Fibroblast of skin of right quadriceps (primary cell): ENCODE data around the gene CREM.

Experiments used
- DNase-seq: peaks from one replicate; pipeline ENCODE4 v3.0.0-alpha.2; 2013

The CREM gene

DNA sequence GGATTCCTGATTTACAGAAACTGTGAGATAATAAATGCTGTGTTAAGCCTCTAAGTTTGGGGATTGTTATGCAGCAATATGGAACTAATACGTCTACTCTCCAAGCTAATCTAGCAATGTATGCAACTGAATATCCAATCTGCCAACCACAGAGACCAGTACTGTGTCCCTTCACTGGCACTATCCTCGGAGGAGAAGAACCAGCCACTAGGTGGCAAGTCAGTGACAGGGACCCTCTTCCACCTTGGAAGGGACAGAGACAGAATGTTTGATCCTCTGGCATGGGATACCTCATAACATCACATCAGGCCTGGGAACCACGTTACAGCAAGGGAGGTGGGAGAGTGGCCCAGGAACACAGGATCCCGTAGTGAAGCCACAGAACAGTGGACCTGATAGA, 96.4 kb downstream of the CREM start:
- DNase-seq: no peak

DNA sequence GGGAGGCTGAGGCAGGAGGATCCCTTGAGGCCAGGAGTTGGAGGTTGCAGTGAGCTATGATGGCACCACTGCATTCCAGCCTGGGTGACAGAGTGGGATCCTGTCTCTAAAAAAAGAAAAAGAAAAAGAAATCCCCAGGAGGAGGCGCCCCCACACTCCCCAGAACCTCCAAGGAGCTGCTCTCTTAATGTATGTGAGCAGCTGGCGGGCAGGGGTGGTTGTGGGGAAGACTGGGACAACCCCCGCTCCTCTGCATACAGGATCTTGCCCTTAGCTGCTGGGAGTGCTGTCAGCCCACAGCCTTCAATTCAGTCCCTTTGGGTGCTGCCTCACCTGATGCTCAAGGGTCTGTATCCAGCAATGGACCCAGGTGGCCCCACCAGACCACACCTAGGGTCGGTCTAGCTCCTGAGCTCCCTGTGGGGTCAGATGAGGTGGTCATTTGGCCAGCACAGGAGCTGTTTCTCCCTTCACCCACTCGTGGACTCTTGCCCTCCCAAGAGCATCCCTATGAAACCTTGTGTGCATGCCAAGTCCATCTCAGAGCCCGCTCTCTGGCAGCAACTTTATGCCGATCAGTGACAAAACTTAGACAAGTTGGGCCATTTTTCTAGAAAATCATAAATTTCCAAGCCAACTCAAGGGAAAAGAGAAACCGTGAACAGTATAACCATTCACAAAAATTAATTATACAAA, 97.5 kb downstream of the CREM start:
- DNase-seq: no peak

DNA sequence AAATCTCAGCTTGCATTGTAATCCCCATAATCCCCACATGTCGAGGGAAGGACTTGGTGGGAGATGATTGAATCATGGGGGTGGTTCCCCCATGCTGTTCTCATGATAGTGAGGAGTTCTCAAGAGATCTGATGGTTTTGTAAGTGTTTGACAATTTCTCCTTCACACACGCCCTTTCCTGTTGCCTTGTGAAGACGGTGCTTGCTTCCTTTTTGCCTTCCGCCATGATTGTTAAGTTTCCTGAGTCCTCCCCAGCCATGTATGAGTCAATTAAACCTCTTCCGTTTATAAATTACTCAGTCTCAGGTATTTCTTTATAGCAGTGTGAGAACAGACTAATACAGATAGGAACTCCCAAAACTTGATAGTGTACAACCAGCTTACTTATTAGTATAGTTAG, 98.6 kb downstream of the CREM start:
- no peak for DNase-seq

DNA sequence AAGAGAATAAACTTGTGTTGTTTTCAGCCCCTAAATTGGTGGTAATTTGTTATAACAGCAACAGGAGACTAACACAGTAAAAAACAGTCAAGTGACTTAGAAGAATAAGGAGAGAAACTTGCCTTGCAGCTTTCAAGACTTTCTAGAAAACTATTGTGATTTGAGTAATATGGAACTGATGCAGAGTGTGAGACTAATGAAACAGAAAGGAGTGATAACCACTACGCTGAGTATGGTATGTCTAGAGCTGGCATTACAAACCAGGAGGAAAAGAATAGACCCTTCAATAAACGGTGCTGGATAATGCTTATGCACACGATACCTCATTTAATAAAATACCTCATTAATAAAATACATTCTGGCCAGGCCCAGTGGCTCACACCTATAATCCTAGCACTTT, 99.9 kb downstream of the CREM start:
- DNase-seq: no peak

DNA sequence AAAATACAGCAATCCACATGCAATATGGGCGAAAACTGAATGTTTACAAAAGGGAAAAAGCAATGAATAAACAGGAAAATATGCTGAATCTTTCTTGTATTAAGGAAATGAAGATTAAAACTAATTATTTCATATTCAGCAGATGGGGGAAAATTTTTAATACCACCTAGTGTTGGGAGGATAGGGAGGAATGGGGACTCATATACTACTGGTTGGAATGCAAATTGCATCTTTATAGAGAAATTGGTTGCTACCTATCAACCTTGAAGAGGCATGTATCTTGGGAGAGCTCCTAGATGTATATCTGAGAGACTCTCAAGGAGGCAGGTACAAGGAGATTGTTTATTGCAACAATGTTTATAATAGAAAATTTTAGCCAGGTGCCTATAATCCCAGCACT, 101.4 kb downstream of the CREM start:
- DNase-seq: no peak

DNA sequence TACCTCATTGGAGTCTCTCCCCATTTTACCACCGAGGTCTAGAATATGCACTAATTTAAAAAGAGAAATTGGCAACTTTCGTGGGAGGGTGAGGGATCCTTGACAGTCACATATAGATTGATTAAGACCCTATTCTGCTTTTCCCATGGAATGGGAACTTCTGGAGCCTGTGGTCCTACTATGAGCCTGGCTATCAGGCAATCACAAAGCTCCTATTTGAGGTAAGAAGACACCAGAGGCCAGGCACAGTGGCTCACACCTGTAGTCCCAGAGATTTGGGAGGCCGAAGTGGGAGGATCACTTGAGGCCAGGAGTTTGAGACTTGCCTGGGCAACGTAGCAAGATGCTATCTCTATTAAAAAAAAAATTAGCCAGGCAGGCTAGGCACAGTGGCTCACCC, 105.0 kb downstream of the CREM start:
- no peak for DNase-seq

DNA sequence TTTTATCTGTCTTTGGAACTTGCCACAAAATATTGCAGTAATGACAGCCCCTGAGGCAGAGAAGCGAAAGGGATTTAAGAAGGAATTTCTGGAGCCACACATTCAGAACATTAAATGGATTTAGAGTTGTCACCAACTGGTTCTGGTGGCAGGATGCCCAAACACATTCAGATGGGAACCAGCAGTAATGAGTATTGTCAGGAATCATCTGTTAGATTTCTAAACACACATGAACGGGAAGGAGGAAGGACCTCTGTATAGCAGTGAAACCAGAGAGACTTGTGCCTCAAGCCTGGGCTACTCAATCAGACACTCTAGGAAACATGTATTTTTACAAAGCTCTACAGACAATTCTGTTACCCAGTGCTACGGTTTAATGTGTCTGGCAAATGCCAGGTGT, 105.9 kb downstream of the CREM start:
- DNase-seq: peak; percentile 61

DNA sequence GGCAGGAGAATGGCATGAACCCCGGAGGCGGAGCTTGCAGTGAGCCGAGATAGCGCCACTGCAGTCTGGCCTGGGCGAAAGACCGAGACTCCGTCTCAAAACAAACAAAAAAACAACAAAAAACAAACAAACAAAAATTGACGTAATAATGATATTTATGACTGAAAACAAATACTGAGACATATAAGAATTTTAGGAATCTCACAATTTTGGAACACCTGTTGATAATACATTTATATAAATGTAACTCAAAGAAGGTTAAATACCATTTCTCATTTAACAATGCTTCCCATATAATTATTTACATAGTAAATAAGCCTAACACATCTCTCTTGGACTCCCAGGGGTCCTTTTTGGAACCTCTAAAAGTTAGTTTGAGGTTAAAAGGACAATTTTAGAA, 107.4 kb downstream of the CREM start:
- DNase-seq: no peak

DNA sequence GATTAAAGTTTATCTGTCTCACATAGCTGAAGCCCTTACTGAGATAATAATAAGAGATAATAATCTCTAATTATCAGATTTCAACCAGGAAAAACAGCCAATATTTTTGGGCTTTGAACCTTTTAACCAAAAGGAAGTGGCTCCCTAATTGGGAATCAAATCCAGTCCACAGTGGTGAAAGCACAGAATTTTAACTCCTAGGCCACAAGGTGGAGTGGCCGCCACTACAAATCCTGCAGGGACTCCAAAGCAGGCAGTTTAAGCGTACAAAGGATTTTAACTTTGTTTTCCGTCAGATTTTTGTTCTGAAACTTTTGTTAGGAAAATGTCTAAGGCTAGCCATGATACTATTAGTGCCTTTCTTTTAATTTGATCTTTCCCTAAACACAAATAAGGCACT, 110.1 kb downstream of the CREM start:
- DNase-seq: no peak

DNA sequence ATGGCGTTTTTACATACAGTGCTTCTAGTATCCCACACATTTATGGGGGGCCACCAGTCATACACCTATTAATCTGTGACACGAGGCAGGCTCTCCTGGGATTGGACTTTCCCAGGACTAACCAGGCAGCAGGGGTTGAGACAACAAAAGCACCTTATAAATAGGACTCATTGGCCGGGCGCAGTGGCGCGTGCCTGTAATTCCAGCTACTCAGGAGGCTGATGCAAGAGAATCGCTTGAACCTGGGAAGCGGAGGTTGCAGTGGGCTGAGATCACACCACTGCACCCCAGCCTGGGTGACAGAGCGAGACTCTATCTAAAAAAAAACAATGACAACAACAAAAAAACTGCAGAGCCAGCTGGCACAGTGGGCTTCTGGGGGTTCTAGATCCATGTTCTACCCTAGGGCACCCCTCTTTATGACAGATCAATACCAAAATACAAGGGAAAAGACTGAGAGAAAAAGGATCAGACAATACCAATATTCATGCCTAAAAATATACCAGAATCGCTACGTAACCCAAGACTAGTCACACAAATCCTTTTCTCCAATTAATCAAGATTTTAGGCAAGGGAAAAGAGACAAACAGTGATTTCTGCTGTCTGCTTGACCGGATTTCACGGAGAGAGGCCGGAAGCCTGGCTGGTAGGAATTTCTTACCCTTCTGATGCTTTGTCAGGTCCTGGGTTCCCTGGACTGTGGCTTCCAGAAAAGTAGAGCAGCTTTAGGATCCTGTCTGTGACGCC, 111.3 kb downstream of the CREM start:
- no peak for DNase-seq

DNA sequence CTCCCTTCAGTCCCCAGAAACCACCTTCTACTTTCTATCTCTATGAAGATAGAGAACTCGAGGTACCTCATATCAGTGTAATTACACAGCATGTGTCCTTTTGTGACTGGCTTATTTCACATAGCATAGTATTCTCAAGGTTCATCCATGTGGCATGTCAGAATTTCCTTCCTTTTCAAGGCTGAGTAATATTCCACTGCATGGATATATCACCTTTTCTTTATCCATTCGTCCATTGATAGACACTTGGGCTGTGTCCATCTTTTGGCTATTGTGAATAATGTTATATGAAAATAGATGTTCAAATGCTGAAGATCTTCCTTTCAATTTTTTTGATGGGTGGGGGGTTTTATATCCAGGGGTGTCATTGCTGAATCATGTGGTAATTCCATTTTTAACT, 117.9 kb downstream of the CREM start:
- DNase-seq: no peak

DNA sequence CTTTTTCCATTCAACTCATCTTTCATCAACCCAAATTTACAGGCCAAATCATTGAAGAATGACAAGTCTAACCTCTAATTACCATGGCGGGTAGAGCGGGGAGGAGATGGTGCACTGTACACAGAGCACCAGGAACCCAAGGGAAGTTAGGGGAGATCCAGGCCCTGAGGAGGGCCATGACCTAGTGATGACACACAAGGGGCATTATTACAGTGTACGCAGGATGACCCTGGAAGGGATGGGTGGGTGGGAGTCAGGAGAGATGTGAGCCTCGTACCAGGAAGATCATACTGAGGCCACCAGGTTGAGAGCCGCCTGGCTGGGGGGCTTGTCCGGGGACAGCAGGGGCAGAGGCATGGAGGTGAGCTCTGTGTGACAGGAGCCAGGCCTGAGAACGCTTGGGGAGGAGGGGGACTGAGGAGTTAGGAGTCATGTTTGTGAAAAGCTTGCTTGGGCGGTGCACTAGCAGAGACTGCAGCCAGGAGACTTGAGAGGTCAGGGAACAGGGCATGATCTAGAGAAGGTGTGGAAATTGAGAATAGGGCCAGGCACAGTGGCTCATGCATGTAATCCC, 120.2 kb downstream of the CREM start:
- no peak for DNase-seq

DNA sequence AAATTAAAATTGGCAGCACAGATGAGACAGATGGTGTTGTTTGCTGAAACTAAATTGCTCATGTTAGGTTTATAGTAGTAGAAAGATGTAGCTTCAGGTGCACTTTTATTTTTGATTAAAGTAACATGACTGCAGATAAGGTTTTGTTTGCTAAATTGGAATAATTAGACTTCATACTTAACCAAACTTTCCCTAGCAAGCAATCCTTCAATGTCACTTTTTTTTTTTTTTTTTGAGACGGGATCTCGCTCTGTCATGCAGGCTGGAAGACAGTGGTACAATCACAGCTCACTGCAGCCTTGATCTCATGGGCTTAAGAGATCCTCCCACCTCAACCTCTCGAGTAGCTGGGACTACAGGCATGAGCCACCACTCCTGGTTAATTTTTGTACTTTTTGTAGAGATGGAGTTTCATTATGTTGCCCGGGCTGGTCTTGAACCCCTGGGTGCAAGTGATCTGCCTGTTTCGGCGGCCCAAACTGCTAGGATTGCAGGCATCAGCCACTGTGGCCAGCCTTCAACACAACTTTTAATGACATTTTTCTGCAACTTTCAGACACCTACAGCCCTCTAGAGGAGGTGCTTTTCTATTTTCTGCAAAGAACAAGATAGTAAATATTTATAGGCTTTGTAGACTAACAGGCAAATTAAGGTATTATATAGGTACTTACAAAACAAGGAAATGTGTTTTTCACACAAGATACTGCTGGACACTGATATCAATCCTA, 124.9 kb downstream of the CREM start:
- DNase-seq: no peak

DNA sequence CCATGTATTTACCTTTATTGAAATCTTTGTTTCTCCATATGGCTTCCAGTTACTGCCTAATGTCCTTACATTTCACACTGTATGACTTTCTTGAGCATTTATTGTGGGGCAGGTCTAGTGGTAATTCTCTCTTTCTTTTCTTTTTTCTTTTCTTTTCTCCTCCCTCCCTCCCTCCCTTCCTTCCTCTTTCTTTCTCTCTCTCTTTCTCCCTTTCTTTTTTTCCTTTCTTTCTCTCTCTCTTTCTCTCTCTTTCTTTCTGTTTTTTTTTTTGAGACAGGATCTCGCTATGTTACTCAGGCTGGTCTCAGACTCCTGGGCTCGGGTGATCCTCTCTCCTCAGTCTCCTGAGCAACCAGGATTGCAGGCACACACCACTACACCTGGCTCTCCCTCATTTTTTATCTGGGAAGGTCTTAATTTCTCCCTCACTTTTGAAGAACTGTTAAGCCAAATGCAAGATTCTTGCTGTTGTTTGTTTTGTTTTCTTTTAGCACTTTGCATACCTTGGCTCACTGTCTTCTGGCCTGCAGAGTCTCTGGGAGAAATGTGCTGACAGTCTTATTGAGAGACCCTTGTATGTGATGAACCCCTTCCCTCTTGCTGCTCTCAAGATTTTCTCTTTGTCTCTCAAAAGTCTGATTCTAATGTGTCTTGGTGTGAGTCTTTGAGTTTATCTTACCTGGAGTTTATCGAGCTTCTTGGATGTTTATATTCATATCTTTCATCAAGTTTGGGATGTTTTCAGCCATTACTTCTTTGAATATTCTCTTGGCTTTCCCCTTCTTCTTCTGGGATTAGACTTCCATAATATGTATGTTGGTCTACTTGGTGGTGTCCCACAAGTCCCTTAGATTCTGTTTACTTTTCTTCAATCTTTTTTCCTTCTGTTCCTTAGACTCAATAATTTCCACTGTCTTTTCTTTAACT, 130.7 kb downstream of the CREM start:
- DNase-seq: no peak

DNA sequence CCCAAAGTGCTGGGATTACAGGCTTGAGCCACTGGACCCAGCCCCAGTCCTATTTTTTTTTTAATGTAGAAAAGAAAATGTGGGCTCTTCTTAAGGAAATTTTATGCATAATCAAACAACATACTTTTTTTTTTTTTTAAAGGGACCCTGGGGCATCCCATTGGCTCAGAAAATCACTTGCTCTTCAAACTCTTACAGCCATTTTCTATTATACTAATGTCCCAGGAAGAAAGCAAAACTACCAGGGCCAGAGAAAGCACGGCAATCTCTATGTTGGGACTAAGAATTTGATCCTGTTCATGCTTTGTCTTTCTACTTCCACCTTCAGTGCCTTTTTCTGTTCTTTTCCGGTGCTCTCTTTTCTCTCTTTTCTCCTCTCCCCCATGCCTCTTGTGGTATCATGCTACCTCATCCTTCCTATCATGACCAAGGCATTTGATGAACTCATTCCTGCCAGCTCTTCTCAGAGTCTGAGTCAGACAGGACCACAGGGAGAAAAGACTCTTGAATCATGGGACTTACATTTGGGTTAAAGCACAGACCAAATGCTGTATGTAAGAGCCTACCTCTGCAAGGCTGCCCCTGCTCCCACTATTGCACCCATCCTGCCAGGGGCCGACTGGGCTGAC, 133.2 kb downstream of the CREM start:
- DNase-seq: peak; percentile 94

DNA sequence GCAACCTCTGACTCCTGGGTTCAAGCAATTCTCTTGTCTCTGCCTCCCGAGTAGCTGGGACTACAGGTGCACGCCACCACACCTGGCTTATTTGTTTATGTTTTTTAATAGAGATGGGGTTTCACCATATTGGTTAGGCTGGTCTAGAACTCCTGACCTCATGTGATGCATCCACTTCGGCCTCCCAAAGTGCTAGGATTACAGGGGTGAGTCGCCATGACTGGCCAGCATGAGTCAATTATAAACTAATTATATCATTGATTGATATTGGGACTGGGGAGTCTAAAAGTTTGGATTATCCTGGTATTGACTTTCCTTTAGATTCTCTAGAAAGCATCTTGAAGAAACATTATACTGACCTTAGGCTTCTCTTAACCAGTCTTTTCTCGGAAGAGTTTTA, 135.8 kb downstream of the CREM start:
- DNase-seq: no peak
